Measurements from ENCODE around the gene PDE8B.
"Not testable (repeated sequence)": the region's sequence is repeated elsewhere in the genome, so short reads cannot be mapped to it uniquely, and the experiment has no call there.

PDE8B gene

DNA sequence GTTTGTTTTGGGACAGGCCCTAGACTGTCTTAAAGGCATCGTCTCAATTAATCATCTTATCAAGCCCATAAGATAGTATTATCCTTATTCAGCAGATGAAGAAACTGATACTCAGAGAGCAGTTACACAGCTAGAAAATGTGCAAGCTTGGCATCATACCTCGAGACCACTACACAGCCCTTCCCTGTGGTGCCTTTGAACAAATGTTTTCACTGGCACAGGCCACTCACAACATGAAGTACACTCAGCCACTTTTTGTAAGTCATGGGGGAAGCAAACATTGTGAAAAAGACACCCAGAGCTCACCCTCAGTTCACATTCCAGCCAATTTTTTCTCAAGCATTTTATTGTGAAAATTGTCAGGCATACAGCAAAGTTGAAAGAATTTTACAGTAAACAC lies 159.1 kb downstream of the PDE8B start:
- no peak for DNase-seq

DNA sequence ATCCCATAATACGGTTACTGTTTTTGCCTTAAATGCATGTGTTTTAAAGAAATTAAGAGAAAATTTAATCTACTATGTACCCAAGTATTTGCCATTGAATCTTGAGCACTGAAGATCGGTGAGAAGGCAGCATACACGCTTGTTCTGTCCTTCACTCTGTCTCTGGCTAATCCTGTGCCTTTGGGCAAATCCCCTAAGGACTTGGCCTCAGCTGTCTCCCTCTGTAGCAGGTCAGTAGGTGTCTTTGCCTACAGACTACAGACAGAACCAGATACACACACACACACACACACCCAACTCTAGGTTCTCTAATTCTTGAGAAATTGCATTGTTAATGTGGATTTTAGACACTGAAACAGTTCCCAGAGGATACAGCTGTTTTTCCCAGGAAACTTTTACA lies 164.2 kb downstream of the PDE8B start:
- no peak for DNase-seq

DNA sequence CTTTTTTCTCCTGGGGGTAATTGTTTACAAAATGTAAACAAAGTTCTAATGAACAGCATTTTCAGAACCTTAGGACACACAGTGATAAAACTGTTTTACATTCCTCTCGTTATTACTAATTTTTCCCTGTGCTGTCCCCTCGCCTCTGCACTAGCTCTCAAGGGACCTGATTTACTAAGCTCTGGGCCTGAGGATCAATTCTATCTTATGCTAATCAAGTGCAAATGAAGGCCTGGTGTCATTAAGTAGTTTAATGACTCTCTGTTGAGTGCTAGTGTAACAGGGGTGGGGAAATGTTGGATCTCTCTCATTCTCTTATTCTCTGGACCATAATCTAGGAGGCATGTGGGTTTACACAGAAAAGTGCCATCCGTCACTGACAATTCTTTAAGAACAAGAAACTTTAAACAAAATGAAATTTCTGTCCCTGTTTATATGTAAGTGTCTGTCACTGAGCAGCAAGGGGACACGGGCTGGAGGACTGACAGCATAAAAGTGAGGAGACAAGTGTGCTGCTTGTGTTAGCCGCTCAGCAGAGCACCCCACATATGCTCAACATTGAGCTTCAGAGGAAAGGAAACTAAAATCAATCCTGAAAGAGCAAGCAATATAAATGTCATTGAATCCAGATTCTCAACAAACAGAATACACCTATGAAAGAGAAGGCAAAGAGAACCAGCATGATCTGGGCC lies 166.3 kb downstream of the PDE8B start:
- DNase-seq = no peak

DNA sequence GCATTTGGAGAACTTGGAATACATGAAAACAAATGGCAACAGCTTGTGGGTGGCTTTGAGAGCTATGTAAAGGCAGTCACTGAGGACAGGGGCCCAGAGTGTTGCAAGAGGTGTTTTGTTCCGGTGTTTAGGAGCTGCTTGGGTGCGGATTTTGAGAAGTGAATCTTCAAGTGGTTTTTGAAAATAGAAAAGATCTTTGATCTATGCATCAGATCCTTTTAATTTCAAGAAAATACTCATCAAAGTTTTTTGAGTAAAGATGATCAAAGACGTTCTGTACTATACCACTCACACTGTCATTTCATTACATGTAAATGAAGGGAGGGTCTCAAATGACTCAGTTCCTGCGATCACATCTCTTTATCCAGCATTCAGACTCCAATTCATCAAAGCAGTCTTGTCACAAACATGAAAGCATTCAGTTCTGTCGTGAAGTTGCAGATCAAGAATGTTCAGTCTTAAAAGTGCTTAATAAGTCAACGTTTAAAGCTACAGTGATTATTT lies 169.1 kb downstream of the PDE8B start:
- DNase-seq = no peak

DNA sequence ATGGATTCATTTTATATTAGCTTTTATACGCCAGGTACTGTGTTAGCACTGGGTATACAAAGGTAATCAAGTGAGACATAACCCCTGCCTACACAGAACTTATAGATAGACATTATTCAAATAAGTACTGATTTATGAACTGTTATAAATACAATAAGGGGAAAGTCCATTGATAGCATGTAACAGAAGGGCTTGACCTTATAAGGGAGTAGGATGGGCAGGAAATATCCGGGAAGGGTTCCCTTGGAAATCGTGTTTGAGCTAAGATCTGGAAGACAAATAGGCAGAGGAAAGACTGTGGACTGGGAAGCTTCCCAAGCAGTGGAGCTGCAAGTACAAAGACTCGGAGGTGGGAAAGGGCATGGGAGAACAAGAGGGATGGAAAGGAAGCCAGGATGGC lies 170.2 kb downstream of the PDE8B start:
- DNase-seq = no peak

DNA sequence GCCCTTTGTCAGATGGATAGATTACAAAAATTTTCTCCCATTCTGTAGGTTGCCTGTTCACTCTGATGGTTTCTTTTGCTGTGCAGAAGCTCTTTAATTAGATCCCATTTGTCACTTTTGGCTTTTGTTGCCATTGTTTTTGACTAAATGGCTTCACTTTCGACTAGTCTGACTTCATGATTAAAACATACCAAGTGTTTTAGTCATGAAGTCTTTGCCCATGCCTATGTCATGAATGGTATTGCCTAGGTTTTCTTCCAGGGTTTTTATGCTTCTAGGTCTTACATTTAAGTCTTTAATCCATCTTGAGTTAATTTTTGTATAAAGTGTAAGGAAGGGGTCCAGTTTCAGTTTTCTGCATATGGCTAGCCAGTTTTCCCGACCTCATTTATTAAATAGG lies 172.9 kb downstream of the PDE8B start:
- DNase-seq = not testable (repeated sequence)

DNA sequence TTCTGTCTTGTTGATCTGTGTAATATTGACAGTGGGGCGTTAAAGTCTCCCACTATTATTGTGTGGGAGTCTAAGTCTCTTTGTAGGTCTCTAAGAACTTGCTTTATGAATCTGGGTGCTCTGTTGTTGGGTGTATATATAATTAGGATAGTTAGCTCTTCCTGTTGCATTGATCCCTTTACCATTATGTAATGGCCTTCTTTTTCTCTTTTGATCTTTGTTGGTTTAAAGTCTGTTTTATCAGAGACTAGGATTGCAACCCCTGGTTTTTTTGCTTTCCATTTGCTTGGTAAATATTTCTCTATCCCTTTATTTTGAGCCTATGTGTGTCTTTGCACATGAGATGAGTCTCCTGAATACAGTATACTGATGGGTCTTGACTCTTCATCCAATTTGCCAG lies 175.9 kb downstream of the PDE8B start:
- not testable (repeated sequence) for DNase-seq

DNA sequence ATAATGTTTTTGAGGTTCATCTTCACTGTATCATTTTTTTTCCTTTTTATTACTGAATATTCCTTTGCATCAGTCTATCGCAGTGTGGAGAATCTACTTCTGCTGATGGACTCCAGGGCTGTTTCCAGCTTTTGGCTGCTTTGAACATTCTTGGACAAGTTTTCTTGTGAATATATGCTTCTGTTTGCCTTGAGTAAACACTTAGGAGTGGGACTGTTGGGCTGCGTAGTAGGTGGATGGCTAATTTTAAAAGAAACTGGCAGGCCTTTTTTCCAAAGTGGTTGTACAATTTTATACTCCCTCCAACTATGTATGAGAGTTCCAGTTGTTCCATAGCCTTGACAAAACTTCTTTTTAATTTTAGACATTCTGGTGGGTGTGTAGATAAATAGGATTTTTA lies 179.3 kb downstream of the PDE8B start:
- no peak for DNase-seq

DNA sequence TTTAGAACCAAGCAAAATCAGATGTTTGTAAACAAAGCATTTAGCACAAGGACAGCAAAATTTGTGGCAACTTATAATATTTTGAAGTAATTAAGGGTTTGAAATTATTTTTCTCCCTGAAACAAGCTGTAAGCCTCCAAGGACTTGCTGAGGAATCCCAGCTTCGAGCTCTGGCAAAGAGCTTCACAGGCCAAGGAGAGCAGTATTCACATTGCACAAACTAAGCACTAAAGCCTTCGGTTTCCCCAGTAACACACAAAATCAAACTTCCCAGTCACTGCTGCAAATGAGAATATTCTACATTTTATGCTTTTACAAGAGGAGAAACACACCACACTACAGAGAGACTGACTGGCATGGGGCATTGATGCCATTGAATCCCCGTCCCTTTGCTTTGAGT lies 179.7 kb downstream of the PDE8B start:
- DNase-seq = no peak

DNA sequence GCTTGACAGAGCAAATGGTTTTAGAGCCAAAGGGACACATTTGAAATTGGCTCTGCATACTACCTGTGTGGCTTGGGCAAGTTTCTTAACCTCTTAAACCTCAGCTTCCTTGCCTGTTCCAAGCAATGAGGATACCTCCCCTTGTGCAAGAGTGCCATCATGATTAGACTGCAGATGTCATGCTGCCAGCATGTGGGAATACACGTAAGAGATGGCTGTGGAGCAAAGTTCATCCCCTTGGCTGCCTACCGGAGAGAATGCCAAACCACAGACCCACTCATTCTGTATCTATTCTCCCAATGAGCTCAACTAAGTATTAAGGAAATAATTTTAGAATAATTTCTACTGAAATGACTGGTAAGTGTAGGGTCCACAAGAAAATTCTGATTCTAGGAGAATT lies 180.3 kb downstream of the PDE8B start:
- DNase-seq = no peak

DNA sequence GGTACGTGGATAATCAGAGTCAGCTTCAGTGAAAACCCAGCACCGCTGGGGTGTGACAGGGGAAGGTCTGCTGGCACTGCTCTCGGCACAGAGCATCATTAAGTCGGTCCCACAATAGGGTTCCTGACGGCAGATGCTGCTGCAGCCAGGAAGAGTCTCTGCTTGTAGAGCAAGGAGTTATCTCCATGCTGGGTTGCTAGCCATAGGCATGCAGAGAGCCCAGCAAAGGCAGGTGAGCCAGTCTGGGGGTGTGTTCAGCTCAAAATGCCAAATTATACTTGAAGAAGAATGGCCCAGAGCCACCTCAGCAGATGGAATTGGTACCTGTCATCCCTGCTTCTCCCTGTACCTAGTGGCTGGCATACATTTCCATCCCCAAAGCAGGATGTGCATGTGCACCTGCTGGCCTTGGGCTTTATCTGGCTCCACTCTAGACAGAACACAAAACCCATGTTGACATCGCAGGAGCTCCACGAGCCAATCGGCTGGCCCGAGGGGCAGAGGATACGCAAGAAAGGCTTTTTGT lies 180.8 kb downstream of the PDE8B start:
- DNase-seq = no peak

DNA sequence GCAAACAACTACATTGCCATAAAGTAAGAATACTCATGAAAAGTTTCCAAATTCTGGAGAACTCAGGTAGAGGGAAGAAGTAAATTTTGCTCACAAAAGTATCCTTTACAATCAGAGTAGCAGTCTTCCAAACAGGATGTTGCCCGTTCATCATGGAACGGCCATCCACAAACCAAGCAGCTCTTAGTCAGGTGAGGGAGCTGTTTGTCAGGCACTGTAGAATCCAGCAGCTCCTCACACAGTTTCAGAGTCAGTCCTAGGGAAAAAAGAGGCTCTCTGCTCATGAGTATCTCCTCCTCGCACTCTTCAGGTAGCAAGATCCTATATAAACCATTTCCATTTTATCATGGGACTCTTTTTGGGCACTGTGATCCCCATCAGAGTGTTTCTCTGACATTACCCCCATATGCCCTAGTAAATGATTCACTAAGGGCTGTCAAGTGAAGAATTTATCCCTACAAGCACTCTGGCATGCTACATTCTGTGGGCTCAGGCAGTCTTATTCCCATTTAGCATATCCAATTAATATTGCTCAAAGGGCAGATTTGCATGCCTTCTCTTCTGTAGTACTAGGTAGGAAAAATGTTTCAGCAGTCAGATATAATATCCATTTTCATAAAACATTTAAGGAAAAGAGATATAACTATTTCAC lies 183.7 kb downstream of the PDE8B start:
- DNase-seq = no peak

DNA sequence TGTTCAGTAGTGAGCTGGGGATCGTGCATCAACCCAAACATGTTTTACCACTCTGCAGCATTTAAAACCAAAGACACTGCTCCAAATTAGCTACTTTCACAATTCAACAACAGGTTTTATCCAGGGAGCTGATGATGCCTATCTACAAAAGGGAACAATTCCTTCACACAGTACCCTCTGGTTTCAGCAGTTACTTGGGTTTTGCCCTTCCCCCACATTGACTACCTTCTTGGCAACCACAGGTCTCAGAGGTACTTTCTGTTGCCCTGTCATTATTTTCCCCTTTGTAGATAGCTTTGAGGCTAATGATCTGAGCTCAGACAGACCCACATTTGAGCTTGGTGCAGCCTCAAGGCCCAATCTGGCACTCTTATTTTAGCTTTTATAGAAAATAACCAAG lies 185.5 kb downstream of the PDE8B start:
- DNase-seq = no peak

DNA sequence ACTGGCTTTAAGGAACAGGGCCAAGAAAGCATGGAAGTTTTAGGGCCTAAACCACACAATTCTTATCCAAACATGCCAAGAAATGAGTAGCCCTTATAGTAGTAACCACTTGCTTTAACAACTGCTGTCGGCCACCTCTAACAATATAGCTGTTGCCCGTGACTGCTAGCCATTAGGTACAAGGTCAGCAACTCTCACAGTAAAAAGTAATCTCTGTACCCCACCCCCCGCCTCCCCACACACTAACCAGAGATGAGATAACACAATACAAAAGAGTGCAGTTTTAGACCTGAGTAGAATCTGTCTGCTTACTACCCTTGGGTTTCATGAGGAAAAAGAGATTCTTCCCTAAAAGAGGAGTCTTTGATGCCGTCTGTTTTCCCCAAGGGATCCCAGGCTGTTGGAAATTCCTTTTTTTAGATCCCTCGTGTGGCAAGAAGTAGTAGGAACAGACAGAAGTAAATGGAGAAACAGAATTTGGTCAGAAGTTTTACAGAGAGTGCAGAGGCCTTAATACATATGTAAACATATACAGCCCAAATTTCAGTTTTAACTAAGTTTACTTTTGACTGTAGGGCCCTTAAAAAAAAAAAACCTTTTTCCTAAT lies 187.3 kb downstream of the PDE8B start:
- no peak for DNase-seq

DNA sequence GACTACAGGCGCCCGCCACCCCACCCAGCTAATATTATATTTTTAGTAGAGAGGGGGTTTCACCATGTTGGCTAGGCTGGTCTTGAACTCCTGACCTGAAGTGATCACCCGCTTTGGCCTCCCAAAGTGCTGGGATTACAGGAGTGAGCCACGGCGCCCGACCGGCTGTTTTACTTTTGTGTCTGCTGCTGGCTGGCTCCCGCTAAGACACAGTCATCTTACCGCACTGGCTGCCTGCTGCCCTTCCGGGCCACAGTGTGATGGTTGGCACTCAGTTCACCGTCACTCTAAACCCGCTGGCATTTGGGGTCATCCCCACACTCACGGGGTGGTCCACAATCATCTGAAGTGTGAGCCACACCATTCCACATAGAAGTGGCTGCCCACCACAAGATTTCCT lies 188.0 kb downstream of the PDE8B start:
- DNase-seq = no peak

DNA sequence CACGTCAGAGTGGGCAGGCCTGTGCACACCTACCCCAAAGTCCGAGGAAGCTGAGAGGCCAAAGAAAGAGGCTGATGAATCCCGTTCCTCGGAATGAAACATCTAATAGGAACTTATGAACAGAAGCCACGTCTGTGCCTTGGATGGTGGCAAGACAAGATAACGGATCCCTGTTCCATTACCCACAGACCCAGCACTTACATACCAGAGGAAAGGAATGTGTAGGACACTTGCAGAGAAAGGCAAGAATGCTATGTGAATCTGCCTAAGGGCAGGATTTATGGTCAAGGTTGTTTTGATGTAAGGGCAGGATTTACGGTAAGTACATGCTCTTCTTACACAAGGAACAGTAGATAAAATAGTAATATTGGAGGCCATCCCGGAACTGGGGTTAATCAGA lies 188.4 kb downstream of the PDE8B start:
- no peak for DNase-seq

DNA sequence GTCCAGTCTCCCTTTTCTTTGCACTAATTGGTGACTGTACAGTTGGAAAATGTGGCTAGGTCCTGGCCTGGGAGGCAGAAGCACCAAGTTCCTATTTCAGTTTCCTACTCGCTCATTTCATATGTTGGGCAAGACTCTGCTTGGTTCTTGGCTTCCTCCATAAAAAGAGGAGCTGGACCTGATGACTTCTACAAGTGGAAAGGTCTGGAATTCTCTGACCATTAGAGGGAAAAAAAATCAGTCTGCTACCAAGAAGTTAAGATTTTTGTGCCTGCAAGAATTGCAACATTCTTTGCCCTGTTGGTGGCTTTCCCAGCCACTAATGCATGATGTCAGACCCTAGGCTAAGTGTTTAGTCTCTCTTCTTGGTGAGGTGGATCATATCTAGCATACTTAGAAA lies 190.2 kb downstream of the PDE8B start:
- peak; percentile 25 to 52 for DNase-seq

DNA sequence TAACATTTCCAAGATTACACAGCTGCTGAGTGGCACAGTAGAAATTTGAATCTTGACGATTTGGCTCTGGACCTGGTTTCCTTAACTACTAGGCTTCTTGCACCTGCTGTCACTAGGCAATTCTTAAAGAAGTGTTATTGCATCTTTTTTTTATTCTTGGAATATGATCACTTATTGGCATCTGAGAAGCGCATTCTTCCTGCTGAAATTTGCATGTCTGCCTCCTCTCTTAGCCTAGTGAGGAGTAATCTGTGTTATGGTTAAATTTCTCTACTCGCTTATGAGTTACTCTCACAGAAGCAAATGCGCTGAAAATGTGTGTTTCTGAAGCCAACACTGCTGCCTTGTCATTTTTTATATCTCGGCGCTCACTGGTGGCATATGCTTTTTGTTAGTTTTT lies 192.3 kb downstream of the PDE8B start:
- no peak for DNase-seq

DNA sequence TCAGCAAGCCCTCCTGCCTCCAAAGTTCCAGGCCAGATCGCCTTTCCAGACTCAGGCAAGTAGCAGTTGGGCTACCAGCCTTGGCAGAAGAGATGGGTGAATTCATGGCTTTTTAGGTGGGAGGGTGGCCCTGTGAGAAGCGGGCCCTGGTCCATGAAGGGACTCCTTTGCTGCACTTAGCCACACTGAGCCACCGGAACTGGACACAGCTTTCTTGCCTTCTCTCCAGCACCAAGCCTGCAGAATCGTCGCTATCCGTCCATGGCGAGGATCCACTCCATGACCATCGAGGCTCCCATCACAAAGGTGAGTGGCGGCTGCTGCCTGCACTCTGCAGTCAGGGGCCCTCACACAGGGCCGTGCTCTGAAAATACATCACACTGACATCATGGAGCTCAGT lies 196.7 kb downstream of the PDE8B start:
- DNase-seq = no peak

DNA sequence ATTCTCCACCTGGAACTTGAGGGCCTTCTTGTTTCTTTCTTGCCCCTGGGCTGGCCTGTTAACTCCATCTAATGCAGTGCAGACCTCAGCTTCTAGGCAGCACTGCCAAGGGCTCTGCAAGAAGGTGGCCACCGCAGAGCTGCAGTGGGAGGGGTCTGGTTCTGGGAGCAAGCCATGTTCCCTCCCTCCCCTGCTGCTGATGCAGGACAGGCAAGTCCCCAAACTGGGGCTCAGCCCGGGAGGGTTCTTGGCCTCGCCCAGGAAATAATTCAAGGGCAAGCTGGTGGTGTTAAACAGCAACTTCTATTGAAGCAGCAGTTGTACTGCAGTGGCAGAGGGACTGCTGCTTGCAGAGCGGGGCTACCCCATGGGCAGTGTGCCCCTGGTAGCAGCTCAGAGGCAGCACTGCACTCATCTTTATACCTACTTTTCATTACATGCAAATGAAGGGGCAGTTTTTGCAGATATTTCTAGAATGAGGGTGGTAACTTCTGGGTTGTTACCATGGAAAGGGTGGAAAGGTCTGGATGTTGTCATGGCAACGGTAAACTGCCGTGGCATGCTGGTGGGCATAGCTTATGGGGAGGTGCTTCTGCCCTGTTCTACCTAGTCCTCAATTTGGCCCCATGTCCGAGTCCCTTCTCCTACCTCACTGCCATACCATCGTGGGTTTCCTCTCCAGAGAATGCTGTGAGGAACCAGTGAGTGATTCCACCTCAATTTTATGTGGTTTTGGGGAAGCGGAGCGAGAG lies 199.6 kb downstream of the PDE8B start:
- no peak for DNase-seq

DNA sequence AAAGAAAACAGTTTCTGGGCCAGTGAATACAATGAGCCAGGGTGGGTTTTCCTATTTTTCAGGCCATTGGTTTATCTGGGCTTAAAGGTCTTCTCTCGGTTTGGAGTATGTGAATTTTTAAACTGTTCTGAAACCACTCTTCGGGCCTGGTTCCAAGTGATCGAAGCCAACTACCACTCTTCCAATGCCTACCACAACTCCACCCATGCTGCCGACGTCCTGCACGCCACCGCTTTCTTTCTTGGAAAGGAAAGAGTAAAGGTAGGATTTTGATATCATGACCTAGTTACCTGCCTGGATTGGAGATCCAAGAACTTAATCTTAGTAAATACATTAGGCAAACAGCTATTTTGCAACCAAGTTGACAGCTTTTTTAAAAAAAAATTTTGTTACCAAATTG lies 202.6 kb downstream of the PDE8B start:
- no peak for DNase-seq

DNA sequence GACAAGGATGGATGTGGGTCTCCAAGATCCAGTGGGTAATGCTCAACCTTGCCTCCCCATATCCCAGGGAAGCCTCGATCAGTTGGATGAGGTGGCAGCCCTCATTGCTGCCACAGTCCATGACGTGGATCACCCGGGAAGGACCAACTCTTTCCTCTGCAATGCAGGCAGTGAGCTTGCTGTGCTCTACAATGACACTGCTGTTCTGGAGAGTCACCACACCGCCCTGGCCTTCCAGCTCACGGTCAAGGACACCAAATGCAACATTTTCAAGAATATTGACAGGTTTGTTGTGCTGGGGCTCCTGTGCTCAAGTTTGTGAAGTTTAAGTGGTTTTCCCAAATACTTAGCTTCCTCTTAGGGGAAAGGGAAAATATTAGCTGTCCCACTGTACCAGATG lies 207.7 kb downstream of the PDE8B start:
- DNase-seq = no peak

Measured in AML-193 (cell line).